ENCODE data around the gene RASA1.

RASA1 gene

GRCh38 chr5:87267574-87268125 lies at the start of gene RASA1:
TSS of gene RASA1 (plus strand) at chr5:87267883. CDS start at chr5:87268452, 569 bp downstream.
- peak within 1 kb of the TSS; percentile 94 for H3K4me3 ChIP-seq (ENCODE audit: low read depth, low read length)
- no peak for TF ChIP-seq CTCF (IDR thresholded peaks at IDR 0.05; ENCODE audit: low read depth, low read length)

- H3K4me3 ChIP-seq (ENCODE audit: low read depth, low read length), result no peak overlapping the region
- TF ChIP-seq CTCF (IDR thresholded peaks at IDR 0.05; ENCODE audit: low read depth, low read length), result no peak
Observed at GRCh38 chr5:87229780-87230179, 37.9 kb upstream of the RASA1 start.

GRCh38 chr5:87231037-87231808 lies 36.5 kb upstream of the RASA1 start:
- no peak for TF ChIP-seq CTCF (IDR thresholded peaks at IDR 0.05; ENCODE audit: low read depth, low read length)
- H3K4me3 ChIP-seq (ENCODE audit: low read depth, low read length), result no peak overlapping the region

GRCh38 chr5:87233143-87233542 lies 34.5 kb upstream of the RASA1 start:
- no peak for TF ChIP-seq CTCF (IDR thresholded peaks at IDR 0.05; ENCODE audit: low read depth, low read length)
- no peak overlapping the region for H3K4me3 ChIP-seq (ENCODE audit: low read depth, low read length)

- H3K4me3 ChIP-seq (ENCODE audit: low read depth, low read length), result no peak overlapping the region
- no peak for TF ChIP-seq CTCF (IDR thresholded peaks at IDR 0.05; ENCODE audit: low read depth, low read length)
Observed at GRCh38 chr5:87241555-87241954, 26.1 kb upstream of the RASA1 start.

- TF ChIP-seq CTCF (IDR thresholded peaks at IDR 0.05; ENCODE audit: low read depth, low read length), result no peak
- H3K4me3 ChIP-seq (ENCODE audit: low read depth, low read length), result no peak overlapping the region
Observed at GRCh38 chr5:87242242-87242641, 25.4 kb upstream of the RASA1 start.

GRCh38 chr5:87243161-87243844 lies 24.4 kb upstream of the RASA1 start:
- no peak overlapping the region for H3K4me3 ChIP-seq (ENCODE audit: low read depth, low read length)
- TF ChIP-seq CTCF (IDR thresholded peaks at IDR 0.05; ENCODE audit: low read depth, low read length), result no peak

Data from WI38 (cell line).